IMR-90 (cell line): ENCODE data around the gene TACC2. TPM values are rescaled to one million over a fixed set of nuclear protein-coding genes. Genes with fewer than 3 reads are reported as not detected.

ENCODE experiments used
- ATAC-seq: fragments of 200-7000 bp; cut with Tn5 transposase; 2 replicates; pipeline ENCODE4 v1.9.1; 2020; ENCODE audit warnings: low read depth, mild to moderate bottlenecking, moderate library complexity
- BruUV-seq: library from RNA; stranded (reverse); fragments of 400-500 nt; replicated peaks from 2 replicates; lab custom pipeline; 2021; lab: Mats Ljungman, UMichigan
- CTCF ChIA-PET: fragments of 300-600 bp; formaldehyde crosslinking; extraction: SDS; loops from one replicate; lab custom pipeline; 2021; ENCODE audit warnings: antibody characterized with exemption; lab: Yijun Ruan, JAX
- POLR2A ChIA-PET: fragments of 300-600 bp; sonication (Branson Sonifier 250); formaldehyde crosslinking; loops from one replicate; lab custom pipeline; 2022; ENCODE audit warnings: antibody characterized with exemption; ENCODE audit not compliant: unreplicated experiment; lab: Charles Lee
- DNase-seq: peaks from one replicate; pipeline ENCODE4 v3.0.0; 2013
- H2AFZ ChIP-seq: replicated peaks from 2 replicates; pipeline ENCODE3; 2013; ENCODE audit warnings: low read length, mild to moderate bottlenecking; ENCODE audit not compliant: poor library complexity
- H2AK5ac ChIP-seq: 2 replicates; pipeline ENCODE4 v1.6.1; 2013; ENCODE audit warnings: low read depth, low read length, inconsistent platforms
- H2AK9ac ChIP-seq: replicated peaks from 2 replicates; pipeline ENCODE3; 2013; ENCODE audit warnings: mild to moderate bottlenecking, low read depth, low read length, moderate library complexity; ENCODE audit not compliant: poor library complexity
- H2BK120ac ChIP-seq: 2 replicates; pipeline ENCODE4 v1.6.1; 2013; ENCODE audit warnings: low read depth, low read length, inconsistent platforms
- H2BK15ac ChIP-seq: 3 replicates; pipeline ENCODE4 v1.6.1; 2013; ENCODE audit warnings: low read depth, low read length, inconsistent platforms
- H2BK20ac ChIP-seq: 2 replicates; pipeline ENCODE4 v1.6.1; 2013; ENCODE audit warnings: low read depth, mild to moderate bottlenecking, inconsistent platforms, low read length, moderate library complexity
- H2BK5ac ChIP-seq: 2 replicates; pipeline ENCODE4 v1.6.1; 2013; ENCODE audit warnings: mild to moderate bottlenecking, low read depth, low read length, inconsistent platforms; ENCODE audit not compliant: poor library complexity, severe bottlenecking
- H3K14ac ChIP-seq: replicated peaks from 2 replicates; pipeline ENCODE4 v1.6.1; 2013; ENCODE audit warnings: low read depth, low read length, inconsistent platforms
- H3K18ac ChIP-seq: 2 replicates; pipeline ENCODE4 v1.6.1; 2013; ENCODE audit warnings: low read depth, low read length, control low read depth
- H3K23ac ChIP-seq: 2 replicates; pipeline ENCODE4 v1.6.1; 2013; ENCODE audit warnings: low read depth, low read length, inconsistent platforms
- H3K27ac ChIP-seq: 2 replicates; pipeline ENCODE4 v1.5.1; 2013; ENCODE audit warnings: mild to moderate bottlenecking, control low read depth, low read length; ENCODE audit not compliant: insufficient read depth
- H3K27me3 ChIP-seq: 2 replicates; pipeline ENCODE4 v1.6.1; 2013; ENCODE audit warnings: low read length; ENCODE audit not compliant: control insufficient read depth, insufficient read depth
- H3K36me3 ChIP-seq: 2 replicates; pipeline ENCODE4 v1.6.1; 2013; ENCODE audit warnings: low read length, mixed read lengths; ENCODE audit not compliant: control insufficient read depth, insufficient read depth
- H3K4ac ChIP-seq: 2 replicates; pipeline ENCODE4 v1.6.1; 2013; ENCODE audit warnings: low read depth, low read length, inconsistent platforms
- H3K4me1 ChIP-seq: 2 replicates; pipeline ENCODE4 v1.6.1; 2013; ENCODE audit warnings: low read length, mixed read lengths; ENCODE audit not compliant: control insufficient read depth, insufficient read depth
- H3K4me2 ChIP-seq: 2 replicates; pipeline ENCODE4 v1.6.1; 2013; ENCODE audit warnings: low read depth, mild to moderate bottlenecking, control low read depth, low read length, moderate library complexity
- H3K4me3 ChIP-seq: 2 replicates; pipeline ENCODE4 v1.5.1; 2013; ENCODE audit warnings: low read depth, mild to moderate bottlenecking, control low read depth, low read length, moderate library complexity; ENCODE audit not compliant: insufficient read depth
- H3K56ac ChIP-seq: 2 replicates; pipeline ENCODE4 v1.6.1; 2013; ENCODE audit warnings: low read length, inconsistent platforms; ENCODE audit not compliant: insufficient read depth; ENCODE audit errors: extremely low read depth
- H3K79me1 ChIP-seq, 2 experiments: 2 replicates each; pipeline ENCODE4 v1.6.1; 2013; ENCODE audit warnings: low read length in 2 of 2, inconsistent platforms in 1 of 2, low read depth in 1 of 2
- H3K9ac ChIP-seq: 2 replicates; pipeline ENCODE4 v1.6.1; 2013; ENCODE audit warnings: low read depth, low read length, control low read depth
- H3K9me1 ChIP-seq: 2 replicates; pipeline ENCODE4 v1.6.1; 2013; ENCODE audit warnings: low read length, inconsistent platforms; ENCODE audit not compliant: insufficient read depth
- H3K9me3 ChIP-seq: 2 replicates; pipeline ENCODE4 v1.6.1; 2013; ENCODE audit warnings: low read length; ENCODE audit not compliant: control insufficient read depth, insufficient read depth
- H4K20me1 ChIP-seq: 2 replicates; pipeline ENCODE4 v1.6.1; 2013; ENCODE audit warnings: low read length, inconsistent platforms; ENCODE audit not compliant: insufficient read depth
- H4K5ac ChIP-seq: 2 replicates; pipeline ENCODE4 v1.6.1; 2013; ENCODE audit warnings: mild to moderate bottlenecking, low read depth, low read length, control low read depth
- H4K8ac ChIP-seq, 2 experiments: 2 replicates each; pipeline ENCODE4 v1.6.1; 2013; ENCODE audit warnings: low read depth in 2 of 2, low read length in 2 of 2, control low read depth in 1 of 2, inconsistent platforms in 1 of 2
- H4K91ac ChIP-seq: 2 replicates; pipeline ENCODE4 v1.6.1; 2013; ENCODE audit warnings: low read depth, low read length, inconsistent platforms; ENCODE audit not compliant: insufficient read depth
- BHLHE40 ChIP-seq: fragments of 150-350 bp; IDR thresholded peaks from 2 replicates; pipeline ENCODE4 v1.6.1; 2016; ENCODE audit warnings: mild to moderate bottlenecking, low read depth, low read length
- MXI1 ChIP-seq: IDR thresholded peaks from 2 replicates; pipeline ENCODE4 v1.6.1; 2012; ENCODE audit warnings: low read depth, mild to moderate bottlenecking, low read length, moderate library complexity, borderline replicate concordance
- POLR2A ChIP-seq: IDR thresholded peaks from 2 replicates; pipeline ENCODE4 v1.6.1; 2012; ENCODE audit warnings: mild to moderate bottlenecking, low read depth, low read length
- RAD21 ChIP-seq: IDR thresholded peaks from 2 replicates; pipeline ENCODE4 v1.6.1; 2012; ENCODE audit warnings: low read length, improper control_type of control experiment
- WGBS, 2 experiments: methylation state at CpG; one replicate each; pipeline versions ENCODE4 v1.1.5 to v1.1.7; 2013; ENCODE audit warnings: missing lambda C conversion rate in 2 of 2; ENCODE audit not compliant: insufficient read length in 1 of 2; ENCODE audit errors: extremely low coverage in 2 of 2; 5-methylcytosine and 5-hydroxymethylcytosine counted together
- dilution Hi-C: fragments of 300-500 bp; cut with HindIII; formaldehyde crosslinking; loops from one replicate; pipeline ENCODE4 v1.14.3; 2018; ENCODE audit warnings: low sequenced_read_pairs; ENCODE audit not compliant: unreplicated experiment
- in situ Hi-C: fragments of 300-500 bp; cut with MboI; formaldehyde crosslinking; loops from 3 replicates; pipeline ENCODE4 v1.14.3; 2019; ENCODE audit warnings: low sequenced_read_pairs, inconsistent platforms, mixed read lengths
- intact Hi-C: fragments of 100-400 bp; cut with micrococcal nuclease; formaldehyde crosslinking; loops from 2 replicates; pipeline ENCODE4 v1.10.0; 2022
- polyA plus RNA-seq, 3 experiments: library from polyadenylated mRNA; depleted of rRNA; stranded (reverse); fragments of >200 nt; gene quantifications; 2 replicates each; pipeline ENCODE4 v1.2.3, GENCODE V29; 2012; ENCODE audit warnings: low replicate concordance in 1 of 3
- total RNA-seq: library from RNA; depleted of rRNA; stranded (reverse); fragments of >200 nt; gene quantifications from 2 replicates; pipeline ENCODE4 v1.2.3, GENCODE V29; 2012

Gene TACC2
- total and polyA plus RNA-seq, 2 of the 4 experiments (the other 2 are of a cell fraction) = 2.9 to 15.4 TPM

DNA sequence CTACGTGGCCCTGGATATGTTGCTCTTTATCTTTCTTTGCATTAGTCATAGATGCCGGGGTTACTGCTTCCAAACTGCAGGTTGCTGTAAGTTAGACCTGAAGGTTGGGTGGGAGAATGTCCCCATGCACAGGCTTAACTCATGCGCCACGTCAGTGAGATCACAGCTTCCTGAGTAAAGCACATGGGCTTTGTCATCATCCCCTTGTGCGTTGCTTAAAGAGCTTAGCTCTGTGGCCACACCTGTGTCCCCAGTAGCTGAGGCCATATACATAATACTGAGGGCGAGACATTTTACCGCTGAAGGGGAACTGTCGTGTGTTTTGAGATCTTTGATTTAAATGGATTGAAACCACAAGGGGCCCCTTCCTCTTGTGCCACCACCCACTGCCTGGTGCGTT, 236.4 kb downstream of the TACC2 start:
- no peak for DNase-seq
- no peak overlapping the region for H3K23ac ChIP-seq
- no peak for ATAC-seq
- no peak overlapping the region for H2BK120ac ChIP-seq
- H2BK20ac ChIP-seq = no peak overlapping the region
- H3K4me3 ChIP-seq = no peak overlapping the region
- intact Hi-C loops = no loop called here
- dilution Hi-C loops = no loop called here
- no peak overlapping the region for H3K14ac ChIP-seq
- no peak overlapping the region for H4K8ac ChIP-seq
- no peak overlapping the region for H2AFZ ChIP-seq
- no peak overlapping the region for H4K5ac ChIP-seq
- H3K56ac ChIP-seq = no peak overlapping the region
- no TSS peak for BruUV-seq
- no peaks in the 10 kb centered on the region for H3K27me3 ChIP-seq
- H3K79me1 ChIP-seq = no peaks in the 10 kb centered on the region
- H3K27ac ChIP-seq = no peak overlapping the region
- H3K4me2 ChIP-seq = no peak overlapping the region
- H4K91ac ChIP-seq = no peak overlapping the region
- no peak overlapping the region for H3K18ac ChIP-seq
- no peak overlapping the region for H2BK15ac ChIP-seq
- H3K4ac ChIP-seq = no peak overlapping the region
- H4K20me1 ChIP-seq = no peaks in the 10 kb centered on the region
- H3K4me1 ChIP-seq = no peaks in the 10 kb centered on the region
- H3K9me1 ChIP-seq = peaks cover 3% of the 10 kb centered on the region; the same call in 1 of the 2 replicates
- no peak overlapping the region for H3K9ac ChIP-seq
- peak overlapping the region; percentile 23 for H2AK9ac ChIP-seq
- ChIA-PET CTCF (no interaction called here), POLR2A (interaction anchor here (0.5 kb wide), 1 partner anchor 174 kb away, joined by 3 read pairs; no protein-coding TSS in a partner anchor)
- WGBS, 2 experiments = 90% methylated on average over 4 of the region's 9 CpGs; no CpG with 5 or more reads in 1 of the 2 experiments
- no peak overlapping the region for H2AK5ac ChIP-seq
- H3K9me3 ChIP-seq = no peaks in the 10 kb centered on the region
- H3K36me3 ChIP-seq = peaks cover 19% of the 10 kb centered on the region
- H2BK5ac ChIP-seq = no peak overlapping the region
- TF ChIP-seq RAD21 (no peak), BHLHE40 (no peak), MXI1 (no peak), POLR2A (no peak)
- in situ Hi-C loops = no loop called here
